Suppressor macrophage treated with lipopolysaccharide for 4 hours (primary cell): ENCODE data around the gene MLKL.
"Not testable (repeated sequence)": the region's sequence is repeated elsewhere in the genome, so short reads cannot be mapped to it uniquely, and the experiment has no call there.

Source experiments
- DNase-seq: peaks from one replicate; pipeline ENCODE4 v3.0.0-alpha.2; 2020

MLKL gene

DNA sequence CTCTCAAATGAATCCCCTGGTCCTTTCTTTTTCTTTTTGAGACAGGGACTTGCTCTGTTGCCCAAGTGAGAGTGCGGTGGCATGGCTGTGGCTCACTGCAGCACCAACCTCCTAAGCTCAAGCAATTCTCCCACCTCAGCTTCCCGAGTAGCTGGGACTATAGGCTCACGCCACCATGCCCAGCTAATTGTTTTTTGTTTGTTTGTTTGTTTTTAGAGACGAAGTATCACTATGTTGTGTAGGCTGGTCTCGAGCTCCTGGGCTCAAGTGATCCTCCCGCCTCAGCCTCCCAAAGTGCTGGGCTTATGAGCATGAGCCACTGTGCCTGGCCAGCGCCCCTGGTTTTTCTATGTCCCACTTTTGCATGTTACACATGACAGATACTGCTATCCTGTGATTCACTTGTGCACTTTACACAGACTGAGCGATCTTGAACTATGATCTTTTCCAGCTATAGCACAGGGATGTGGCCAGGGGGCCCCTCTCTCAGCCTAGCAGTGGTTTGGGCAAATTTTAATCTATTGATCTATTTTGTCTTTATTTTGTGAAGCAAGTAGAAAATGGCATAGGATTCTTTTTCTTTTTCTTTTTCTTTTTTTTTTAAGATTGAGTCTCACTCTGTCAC lies 31.3 kb upstream of the MLKL start:
- DNase-seq: no peak

DNA sequence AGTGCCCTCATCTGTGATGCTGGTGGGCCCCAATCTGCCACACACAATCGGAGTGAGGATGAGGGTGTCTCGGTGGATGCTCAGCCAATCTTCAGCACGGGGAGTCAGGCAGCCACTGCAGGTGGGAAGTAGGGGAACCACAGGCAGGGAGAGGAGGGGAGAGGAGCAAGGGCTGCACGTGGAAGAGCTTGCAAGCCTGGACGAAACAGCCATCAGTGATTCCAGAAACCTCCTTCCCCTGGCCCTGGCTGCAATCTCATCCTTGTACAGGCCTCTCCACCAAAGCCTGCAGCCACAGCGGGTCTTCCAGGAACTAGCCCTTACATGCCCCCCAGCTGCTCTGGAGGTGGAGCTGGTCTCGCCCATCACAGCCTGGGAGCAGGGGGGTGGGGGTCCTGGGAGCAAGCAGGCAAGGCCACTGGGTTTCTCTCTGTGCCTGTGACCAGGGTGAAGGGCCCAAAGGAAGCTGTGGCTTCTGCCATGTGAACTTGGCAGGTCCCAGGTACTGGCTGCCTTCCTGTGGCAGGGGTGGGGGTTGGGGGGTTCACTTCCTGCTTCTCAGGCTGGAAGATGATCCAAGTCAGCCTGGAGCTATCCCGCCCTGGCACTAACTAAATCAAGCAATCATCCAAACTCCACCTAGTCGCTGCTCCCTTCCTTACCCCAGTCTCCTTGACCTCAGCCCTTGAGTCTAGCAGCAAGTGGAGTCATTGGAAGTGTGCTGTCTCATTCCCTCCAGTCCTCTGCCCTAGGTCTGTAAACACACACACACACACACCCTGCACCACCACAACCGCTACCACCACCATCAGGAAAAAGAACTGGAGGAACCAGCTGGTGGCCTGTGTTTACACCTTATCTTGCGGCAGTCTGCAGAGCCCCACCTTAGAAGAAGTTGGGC lies 29.4 kb upstream of the MLKL start:
- no peak for DNase-seq

DNA sequence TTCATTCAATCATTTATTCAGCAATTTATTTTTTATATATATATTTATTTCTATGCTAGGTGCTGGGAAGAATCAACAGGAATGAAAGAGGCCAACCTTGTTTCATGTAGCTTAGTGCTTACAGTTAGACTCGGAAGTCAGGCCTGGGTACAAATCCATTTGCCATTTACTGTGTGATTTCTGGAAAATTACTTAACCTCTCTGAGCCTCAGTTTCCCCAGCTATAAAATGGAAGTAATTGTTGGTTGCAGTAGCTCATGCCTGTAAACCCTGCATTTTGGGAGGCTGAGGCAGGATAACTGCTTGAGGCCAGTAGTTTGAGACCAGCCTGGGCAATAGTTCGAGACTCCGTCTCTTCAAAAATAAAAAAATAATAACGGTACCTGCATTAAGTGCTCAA lies 27.2 kb upstream of the MLKL start:
- no peak for DNase-seq

DNA sequence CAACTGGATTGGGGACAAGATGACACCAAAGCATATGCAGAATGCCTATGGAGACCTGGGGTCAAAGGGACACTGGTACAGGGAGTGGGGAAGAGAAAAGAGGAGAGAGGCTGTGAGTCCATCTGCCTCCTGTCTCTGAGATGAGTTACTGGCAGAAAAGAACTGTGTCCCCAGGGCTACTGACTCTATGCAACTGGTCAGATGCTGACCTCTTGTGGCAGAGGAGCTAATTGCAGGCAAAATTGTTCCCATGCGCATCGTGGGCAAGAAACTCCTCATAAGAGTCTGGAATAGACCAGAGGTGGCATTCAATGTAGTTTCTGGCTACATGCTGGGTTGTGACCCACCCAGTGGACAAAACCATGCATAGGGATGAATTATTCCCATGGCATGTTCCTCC lies 26.1 kb upstream of the MLKL start:
- DNase-seq: peak; percentile 76

DNA sequence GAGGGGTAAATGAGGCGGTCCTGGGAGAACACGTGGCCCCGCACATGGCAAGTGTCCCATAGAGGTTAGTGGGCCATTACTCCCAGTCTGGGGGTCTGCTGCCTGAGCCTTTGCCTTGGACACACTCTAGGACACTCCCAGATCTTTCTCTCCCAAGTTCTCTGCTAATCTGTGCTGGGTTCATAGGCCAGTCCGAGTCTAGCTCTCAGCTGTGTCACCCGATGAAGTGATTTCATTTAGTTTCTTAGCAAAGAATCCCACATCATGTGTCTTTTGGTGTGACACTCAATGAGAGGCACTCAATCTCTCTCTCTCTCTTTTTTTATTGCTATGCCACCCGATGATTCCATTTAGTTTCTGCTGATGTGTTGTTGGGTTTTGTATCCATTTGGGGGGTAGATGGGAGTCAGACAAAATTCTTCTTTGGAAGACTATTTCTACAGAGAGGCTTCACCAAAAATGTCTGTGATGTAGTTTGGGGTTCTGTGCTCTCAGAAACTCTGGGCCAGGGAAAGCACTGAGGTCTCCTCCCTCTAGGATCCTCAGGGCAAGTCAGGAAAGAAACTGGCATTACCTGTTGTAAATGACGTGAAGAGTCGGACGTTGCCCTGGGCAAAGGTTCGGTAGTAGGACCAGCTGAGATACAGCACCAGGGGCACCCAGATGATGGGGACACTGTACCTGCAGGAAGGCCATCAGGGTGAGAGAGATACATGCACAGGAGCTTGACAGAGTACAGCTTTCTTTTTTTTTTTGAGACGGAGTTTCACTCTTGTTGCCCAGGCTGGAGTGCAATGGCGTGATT lies 25.2 kb upstream of the MLKL start:
- DNase-seq: no peak

DNA sequence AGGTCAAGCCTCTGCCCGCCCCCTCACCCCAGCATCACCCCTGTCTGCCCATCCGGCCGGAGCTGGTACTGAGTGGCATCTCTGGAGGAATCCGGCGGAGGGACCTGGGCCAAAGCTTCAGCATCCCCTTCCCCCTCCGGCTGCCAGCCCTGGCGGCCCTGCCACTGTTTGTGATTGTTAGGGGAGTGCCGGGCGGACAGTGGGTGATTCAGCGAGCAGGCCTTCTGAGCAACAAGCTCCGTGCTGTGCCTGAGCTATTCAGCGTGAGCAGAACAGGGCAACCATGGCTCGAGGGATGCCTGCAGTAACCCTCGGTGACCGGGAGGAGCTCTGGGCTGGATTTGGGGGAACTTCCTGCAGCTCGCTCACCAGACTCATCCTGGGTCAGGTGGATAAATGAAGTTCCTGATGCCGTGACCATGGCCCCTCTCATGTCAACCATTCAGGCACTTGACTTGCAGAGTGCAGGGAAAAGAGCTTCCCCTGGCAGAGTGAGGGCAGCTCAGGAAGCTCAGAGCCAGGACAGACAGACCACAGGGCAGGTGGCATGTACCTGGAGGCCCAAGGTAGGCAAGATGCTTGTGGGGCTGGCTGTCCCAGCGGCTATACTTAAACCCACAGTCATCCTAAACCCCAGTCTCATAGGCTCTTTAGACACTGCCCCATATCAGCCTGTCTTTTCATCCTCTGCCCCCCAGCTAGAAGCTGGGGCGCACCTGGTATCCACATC lies 24.3 kb upstream of the MLKL start:
- no peak for DNase-seq

DNA sequence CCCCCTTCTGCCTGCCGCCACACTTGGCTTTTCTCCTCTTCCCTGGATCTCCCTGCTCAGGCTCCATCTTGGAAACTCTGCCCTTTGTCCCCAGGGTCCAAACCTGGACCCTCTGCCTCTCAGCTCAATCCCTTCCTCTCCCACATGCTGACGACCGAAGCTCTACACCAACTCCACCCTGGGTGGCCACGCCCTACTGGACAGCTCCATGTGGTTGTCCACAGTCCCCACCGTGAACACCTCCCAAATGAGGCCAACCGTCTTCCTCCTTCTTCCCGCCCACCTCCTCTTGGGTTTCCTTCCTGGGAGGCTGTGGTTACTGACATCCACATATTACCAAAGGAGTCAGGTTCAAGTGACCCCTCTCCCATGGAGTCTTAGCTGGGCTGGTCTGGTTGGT lies 22.6 kb upstream of the MLKL start:
- DNase-seq: no peak

DNA sequence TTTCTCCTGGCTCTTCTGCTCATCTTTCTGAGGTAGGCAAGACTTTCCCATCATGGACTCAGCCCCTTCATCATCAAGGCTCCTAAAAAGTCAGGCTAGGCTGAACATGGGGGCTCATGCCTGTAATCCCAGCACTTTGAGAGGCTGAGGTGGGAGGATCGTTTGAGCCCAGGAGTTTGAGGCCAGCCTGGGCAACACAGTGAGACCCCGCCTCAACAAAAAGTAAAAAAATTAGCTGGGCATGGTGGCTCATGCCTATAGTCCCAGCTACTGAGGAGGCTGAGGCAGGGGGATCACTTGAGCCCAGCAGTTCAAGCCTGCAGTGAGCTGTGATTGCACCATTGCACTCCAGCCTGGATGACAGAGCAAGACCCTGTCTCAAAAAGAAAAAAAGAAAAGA lies 21.5 kb upstream of the MLKL start:
- DNase-seq: not testable (repeated sequence)

DNA sequence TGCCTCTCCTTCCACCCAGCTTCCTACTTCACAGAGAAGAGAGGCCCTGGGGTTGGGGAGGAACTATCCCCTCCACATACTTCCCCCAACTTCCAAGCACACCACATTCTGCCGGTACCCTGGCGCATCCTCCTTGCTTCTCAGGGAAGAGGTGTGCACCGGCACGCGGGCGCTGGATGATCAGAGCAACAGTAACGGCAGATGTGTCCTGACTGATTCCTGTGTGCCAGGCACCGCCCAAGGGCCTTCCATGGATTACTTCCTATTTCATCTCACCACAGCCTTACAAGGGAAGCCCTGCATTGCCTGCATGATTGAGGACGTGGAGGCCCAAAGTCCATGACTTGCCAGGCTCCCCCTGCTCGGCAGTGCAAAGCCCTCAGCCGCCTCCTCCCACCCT lies 21.1 kb upstream of the MLKL start:
- DNase-seq: no peak

DNA sequence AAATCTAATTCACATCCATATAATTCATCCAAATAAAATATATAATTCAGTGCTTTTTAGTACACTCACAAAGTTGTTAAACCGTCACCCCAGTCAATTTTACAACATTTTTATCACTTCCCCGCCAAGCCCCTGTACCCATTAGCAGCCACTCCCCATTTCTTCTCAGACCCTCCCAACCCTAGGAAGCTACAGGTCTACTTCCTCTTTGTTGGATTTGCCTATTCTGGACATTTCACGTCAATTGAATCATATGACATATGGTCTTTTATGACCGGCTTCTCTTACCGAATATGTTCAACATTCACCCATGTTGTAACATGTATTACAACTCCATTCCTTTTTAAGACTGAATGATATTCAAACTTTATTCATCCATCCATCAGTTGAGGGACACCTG lies 19.9 kb upstream of the MLKL start:
- DNase-seq: peak; percentile 23

DNA sequence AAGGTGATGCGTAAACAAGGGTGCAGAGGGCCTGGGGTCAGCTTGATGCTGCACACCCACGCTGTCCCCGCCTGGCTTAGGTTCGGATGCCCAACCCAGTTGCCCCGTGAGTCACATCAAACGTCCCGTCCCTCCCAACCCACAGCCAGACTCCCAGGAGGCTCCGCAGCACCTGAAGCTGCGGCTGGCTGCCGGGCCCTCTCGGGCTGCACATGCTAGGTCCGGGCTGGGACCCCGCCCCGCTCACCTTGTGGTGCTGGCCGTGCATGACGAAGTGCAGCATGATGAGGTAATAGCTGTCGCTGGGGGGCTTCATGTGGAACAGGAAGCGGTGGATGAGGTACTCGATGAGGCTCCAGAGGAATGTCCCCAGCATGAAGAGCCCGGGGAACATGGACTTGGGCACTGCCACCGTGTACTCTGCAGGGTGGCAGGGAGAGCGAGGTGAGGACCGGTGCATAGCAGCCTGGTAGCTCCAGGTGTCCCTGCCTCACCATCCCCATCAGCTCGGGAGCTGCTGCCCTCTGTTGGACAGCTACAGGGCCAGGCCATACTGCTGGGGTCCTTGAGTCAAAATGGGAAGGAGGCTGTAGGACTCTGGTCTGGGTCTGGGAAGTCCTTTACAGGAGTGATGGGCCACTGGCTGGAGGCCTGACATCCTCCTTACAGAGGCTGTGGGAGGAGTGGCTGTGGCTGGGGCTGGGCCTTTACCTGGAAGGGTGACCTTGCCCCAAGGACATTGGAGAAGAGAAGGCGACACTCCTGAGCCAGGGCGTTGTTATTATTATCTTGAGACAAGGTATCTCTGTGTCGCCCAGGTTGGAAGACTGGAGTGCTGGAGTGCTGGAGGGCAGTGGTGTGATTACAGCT lies 18.3 kb upstream of the MLKL start:
- no peak for DNase-seq

DNA sequence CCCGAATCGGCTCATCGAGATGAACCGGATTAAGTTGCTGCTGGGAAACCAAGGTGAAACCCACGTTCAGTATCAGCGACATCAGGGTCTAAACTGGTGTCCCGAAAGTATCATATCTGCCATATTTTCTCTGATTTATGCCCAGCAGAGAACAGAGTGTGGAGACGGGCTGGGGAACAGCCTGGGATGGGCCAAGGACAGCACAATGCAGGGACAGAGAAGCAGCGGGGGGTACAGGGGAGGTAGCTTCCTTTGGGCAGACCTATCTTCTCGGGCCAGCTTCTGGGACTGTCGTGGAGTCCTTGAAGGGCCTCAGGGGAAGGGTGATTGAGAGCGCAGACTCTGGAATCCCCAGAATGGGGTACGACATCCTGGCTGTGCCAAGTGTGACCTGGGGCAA lies 17.5 kb upstream of the MLKL start:
- no peak for DNase-seq

DNA sequence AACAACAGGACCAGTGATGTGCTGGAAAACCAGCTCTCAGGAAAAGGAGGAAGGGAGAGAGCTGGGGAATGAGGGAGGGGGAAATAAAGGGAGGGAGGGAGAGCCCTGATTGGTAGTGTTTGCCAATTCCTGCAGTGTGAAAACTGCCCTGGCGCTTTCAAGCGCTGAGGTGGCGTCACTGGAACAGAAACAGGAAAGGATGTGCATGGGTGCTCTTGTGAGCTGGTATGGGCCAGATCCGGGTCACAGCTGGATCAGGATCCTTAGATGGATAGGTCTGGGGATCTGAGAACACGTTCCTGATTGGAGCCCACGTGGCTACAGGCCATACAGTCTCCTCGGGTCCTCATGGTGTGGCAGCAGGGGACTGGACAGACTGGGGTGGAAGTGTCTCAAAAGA lies 16.7 kb upstream of the MLKL start:
- no peak for DNase-seq

DNA sequence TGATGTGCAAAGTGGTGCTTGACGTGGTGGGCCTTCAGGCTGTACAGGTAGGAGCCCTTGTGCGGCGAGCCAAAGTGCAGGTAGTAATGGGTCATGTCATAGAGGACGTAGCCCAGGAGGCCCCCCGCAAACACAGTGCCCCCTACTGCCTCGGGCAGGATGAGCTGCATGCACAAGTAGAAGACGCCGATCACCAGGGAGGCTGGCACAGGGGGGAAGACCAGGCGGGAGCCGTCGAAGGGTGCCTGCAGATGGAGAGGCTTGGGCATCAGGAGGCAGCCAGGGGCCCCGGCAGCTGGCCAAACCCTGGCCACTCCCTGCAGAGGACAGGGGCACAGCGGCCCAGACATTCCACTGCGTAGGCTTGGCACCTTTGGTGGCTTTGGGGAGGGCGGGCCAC lies 15.7 kb upstream of the MLKL start:
- DNase-seq: no peak

DNA sequence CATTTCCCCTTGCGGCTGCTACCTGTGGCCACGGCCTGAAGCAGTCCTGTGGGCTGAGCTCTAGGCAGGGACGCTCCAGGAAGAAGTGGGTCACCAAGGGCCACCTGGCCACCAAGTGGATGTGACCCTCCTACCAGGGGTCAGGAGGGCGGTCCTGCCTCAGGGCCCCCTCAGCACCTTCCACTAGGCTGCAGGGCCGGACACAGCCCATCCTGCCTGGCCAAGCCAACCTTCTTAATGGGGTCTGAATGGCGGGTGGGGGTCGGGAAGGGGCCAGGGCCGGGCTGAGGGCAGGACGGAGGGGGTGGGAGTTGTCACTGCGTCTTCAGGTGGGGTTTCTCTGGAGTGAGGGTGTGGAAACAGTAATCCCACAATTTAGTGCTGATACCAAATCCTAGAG lies 13.2 kb upstream of the MLKL start:
- no peak for DNase-seq

DNA sequence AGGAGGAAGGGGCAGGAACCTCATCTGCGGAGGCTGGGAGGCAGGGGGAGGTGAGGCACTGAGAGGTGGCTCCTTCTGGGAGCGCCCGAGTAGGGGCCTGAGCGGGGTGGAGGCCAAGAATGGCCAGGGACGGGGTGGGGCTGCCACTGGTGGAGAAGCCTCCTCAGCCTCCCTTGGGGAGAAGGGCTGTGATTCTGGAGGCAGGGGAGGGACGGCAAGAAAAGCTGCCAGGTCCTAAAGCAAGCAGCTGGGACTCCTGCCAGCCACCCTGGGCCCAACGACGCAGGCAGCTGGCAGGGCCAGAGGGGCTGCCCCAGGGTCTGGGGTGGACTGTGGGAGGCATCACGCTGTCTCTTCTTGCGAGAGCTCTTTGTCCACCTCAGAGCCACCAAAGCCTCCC lies 12.7 kb upstream of the MLKL start:
- no peak for DNase-seq

DNA sequence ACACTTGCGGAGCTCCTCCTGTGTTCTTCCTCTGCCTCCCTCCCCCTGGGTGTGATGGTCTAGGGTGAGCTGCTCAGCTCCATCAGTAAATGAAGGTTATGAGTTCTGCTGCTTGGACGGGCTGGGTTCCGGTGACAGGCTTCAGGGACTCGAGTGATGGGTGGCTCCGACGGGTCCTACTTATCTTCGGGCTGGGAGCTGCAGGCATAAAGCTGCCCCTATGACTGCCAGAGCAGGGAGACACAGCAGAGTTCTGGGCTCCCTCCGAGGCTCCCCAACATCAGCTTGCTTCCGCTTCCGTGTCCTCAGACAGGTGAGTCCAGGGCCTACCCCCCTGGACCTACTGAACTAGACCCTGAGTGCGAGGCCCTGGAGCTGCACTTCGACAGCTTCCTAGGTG lies 11.3 kb upstream of the MLKL start:
- DNase-seq: no peak

DNA sequence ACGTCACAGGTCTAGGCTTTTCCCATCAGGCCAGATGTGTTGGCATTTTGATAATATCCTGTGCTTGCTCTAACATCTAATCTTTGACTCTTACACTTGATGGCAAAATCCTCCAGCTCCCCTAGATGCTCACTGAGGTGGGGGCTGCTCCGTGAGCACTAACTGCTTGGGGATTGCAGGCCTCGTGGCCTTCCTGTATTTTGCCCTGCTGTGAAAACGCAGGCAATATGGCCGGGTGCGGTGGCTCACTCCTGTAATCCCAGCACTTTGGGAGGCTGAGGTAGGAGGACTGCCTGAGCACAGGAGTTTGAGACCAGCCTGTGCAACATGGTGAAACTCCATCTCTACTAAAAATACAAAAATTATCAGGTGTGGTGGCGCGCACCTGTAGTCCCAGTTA lies 9.7 kb upstream of the MLKL start:
- DNase-seq: no peak

DNA sequence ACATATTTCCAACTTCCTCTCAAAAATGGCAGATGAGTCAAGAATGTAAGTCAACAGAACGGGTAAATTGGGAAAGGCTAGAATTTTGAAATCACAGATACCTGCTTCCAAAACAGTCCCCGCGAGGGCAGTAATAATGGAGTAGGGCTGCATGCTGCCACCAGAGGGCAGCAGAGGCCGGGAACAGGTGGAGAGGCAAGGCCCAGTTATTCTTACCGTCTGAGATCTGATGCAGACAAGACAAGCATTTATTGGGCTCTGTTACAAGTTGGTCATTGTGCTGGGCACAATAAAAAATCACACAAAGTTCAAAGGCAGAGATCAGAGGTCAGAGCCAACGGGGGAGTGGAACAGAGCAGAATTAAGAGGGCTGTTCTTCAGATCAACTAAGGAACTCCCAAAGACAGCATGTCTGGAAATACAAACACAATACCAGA lies 8.8 kb upstream of the MLKL start:
- peak; percentile 91 for DNase-seq

DNA sequence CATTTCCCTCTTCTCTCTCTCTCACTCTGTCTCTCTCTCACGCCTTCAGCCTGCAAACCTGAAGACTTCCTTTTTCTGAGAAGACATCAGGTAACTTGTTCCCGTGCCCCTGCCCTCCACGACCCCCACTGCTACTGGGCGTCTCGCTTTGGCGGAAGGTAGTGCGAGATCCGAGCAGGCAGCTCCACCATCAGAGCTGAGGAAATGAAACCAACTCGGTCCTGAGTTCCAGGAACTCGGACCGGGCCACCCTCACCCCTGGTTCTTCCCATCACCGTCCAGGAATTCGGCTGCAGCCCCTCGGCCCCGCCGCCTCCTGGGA lies 585 bp downstream of the MLKL start:
- peak; percentile 70 for DNase-seq

DNA sequence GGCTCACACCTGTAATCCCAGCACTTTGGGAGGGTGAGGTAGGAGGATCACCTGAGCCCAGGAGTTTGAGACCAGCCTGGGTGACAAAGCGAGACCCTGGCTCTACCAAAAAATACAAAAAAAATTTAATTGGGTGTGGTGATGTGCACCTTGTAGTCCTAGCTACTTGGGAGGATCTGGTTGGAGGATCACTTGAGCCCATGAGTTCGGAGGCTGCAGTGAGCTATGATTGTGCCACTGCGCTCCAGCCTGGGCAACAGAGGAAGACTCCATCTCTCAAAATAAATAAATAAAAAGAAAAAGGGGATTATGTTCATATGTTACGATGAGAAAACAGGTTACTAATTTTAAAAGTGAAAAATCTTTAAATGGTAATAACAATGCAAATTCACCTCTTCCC lies 996 bp downstream of the MLKL start:
- DNase-seq: no peak

DNA sequence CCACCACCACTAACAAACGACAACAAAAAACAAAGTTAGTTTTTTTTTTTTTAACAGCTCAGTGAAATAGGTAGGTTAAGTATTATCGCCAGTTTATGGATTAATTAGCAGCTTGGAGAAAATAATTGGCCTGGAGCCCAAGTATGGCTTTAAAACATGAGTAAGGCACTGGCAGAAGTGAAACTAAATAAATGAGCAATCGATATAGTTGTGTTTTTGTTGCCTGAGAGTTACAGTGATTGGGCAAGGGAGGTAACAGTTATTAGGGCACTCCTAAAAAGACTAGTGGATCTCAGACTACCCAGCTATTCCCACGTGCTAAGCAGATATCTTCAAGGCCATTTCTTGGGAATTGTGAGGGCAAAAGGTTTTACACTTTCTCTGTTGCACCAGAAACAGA lies 2.4 kb downstream of the MLKL start:
- DNase-seq: peak; percentile 69
